Liver (tissue), 9 donors: Measurements from ENCODE around the gene WLS. TPM values are rescaled to one million over a fixed set of nuclear protein-coding genes. Genes with fewer than 3 reads are reported as not detected.

Experiments
- DNase-seq: peaks from one replicate; pipeline ENCODE4 v3.0.0-alpha.2; 2017; ENCODE audit warnings: low spot score
- H3K27ac ChIP-seq, 2 donors: one replicate each; pipeline ENCODE4 v1.7.0; 2013; ENCODE audit warnings: inconsistent platforms in 2 of 2, low read length in 2 of 2, control low read depth in 1 of 2, low read depth in 1 of 2, mild to moderate bottlenecking in 1 of 2
- H3K27me3 ChIP-seq, 4 donors: one replicate each; pipeline versions ENCODE4 v1.6.1 to v1.7.0; 2013; ENCODE audit warnings: low read length in 3 of 4, inconsistent platforms in 1 of 4, mild to moderate bottlenecking in 1 of 4, moderate library complexity in 1 of 4; ENCODE audit not compliant: control insufficient read depth in 4 of 4, insufficient read depth in 4 of 4
- H3K36me3 ChIP-seq, 4 donors: one replicate each; pipeline versions ENCODE4 v1.6.1 to v1.7.0; 2013; ENCODE audit warnings: low read length in 3 of 4, mild to moderate bottlenecking in 3 of 4, low read depth in 1 of 4, moderate library complexity in 1 of 4; ENCODE audit not compliant: control insufficient read depth in 4 of 4, insufficient read depth in 3 of 4
- H3K4me1 ChIP-seq, 4 donors: one replicate each; pipeline versions ENCODE4 v1.6.1 to v1.7.0; 2013; ENCODE audit warnings: low read length in 3 of 4, mild to moderate bottlenecking in 3 of 4, moderate library complexity in 1 of 4; ENCODE audit not compliant: control insufficient read depth in 4 of 4, insufficient read depth in 4 of 4
- H3K4me3 ChIP-seq, 3 donors: one replicate each; pipeline versions ENCODE4 v1.6.1 to v1.7.0; 2013; ENCODE audit warnings: low read length in 3 of 3, control low read depth in 1 of 3, low read depth in 1 of 3, mild to moderate bottlenecking in 1 of 3
- H3K9ac ChIP-seq, 2 donors: one replicate each; pipeline ENCODE4 v1.7.0; 2013; ENCODE audit warnings: low read length in 2 of 2, mild to moderate bottlenecking in 2 of 2, moderate library complexity in 2 of 2, control low read depth in 1 of 2, low read depth in 1 of 2
- H3K9me3 ChIP-seq, 4 donors: one replicate each; pipeline versions ENCODE4 v1.6.1 to v1.7.0; 2013; ENCODE audit warnings: low read length in 3 of 4; ENCODE audit not compliant: control insufficient read depth in 4 of 4
- EGR1 ChIP-seq, 2 donors: IDR thresholded peaks; 2 replicates each; pipeline ENCODE4 v1.6.1; 2016 to 2018; ENCODE audit warnings: antibody characterized with exemption in 2 of 2, low read depth in 2 of 2
- FOXA1 ChIP-seq: IDR thresholded peaks from 2 replicates; pipeline ENCODE4 v1.6.1; 2016; ENCODE audit warnings: antibody characterized with exemption
- FOXA2 ChIP-seq: IDR thresholded peaks from 2 replicates; pipeline ENCODE4 v1.6.1; 2016; ENCODE audit warnings: antibody characterized with exemption
- GABPA ChIP-seq, 2 donors: IDR thresholded peaks in 1 of 2; conservative IDR thresholded peaks in 1 of 2; 2 replicates each; pipeline ENCODE4 v1.6.1; 2016; ENCODE audit warnings: antibody characterized with exemption in 2 of 2, mild to moderate bottlenecking in 1 of 2, moderate library complexity in 1 of 2
- HNF4A ChIP-seq, 2 donors: conservative IDR thresholded peaks; 2 replicates each; pipeline ENCODE4 v1.6.1; 2016; ENCODE audit warnings: antibody characterized with exemption in 2 of 2, mild to moderate bottlenecking in 2 of 2
- HNF4G ChIP-seq: IDR thresholded peaks from 2 replicates; pipeline ENCODE4 v1.6.1; 2016; ENCODE audit warnings: antibody characterized with exemption
- JUND ChIP-seq, 2 donors: IDR thresholded peaks; 2 replicates each; pipeline ENCODE4 v1.6.1; 2016; ENCODE audit warnings: antibody characterized with exemption in 2 of 2
- NR2F2 ChIP-seq: IDR thresholded peaks from 2 replicates; pipeline ENCODE4 v1.6.1; 2016; ENCODE audit warnings: antibody characterized with exemption
- RAD21 ChIP-seq, 2 donors: IDR thresholded peaks; 2 replicates each; pipeline ENCODE4 v1.6.1; 2016; ENCODE audit warnings: antibody characterized with exemption in 2 of 2, mild to moderate bottlenecking in 2 of 2
- SP1 ChIP-seq: IDR thresholded peaks from 2 replicates; pipeline ENCODE4 v1.6.1; 2018; ENCODE audit warnings: antibody characterized with exemption, mild to moderate bottlenecking
- TAF1 ChIP-seq: conservative IDR thresholded peaks from 2 replicates; pipeline ENCODE4 v1.6.1; 2016; ENCODE audit warnings: antibody characterized with exemption, mild to moderate bottlenecking
- YY1 ChIP-seq: IDR thresholded peaks from 2 replicates; pipeline ENCODE4 v1.6.1; 2016; ENCODE audit warnings: antibody characterized with exemption, mild to moderate bottlenecking
- WGBS: extraction: QIAGEN DNeasy Blood & Tissue Kit; methylation state at CpG from one replicate; pipeline ENCODE4 v1.1.7; 2013; 5-methylcytosine and 5-hydroxymethylcytosine counted together
- polyA plus RNA-seq, 2 donors: library from polyadenylated mRNA; stranded (reverse) in 1 of 2; unstranded in 1 of 2; fragments of 200-250 nt in 1 of 2; fragments of >200 nt in 1 of 2; fragmentation: Nextera tagmentation in 1 of 2; extraction: Ambion mirVana in 1 of 2; gene quantifications; one replicate each; pipeline versions ENCODE4 v1.2.1 to v1.2.3, GENCODE V29; 2013 to 2015
- total RNA-seq, 2 donors: library from RNA; depleted of rRNA; stranded (reverse); fragments of >200 nt; gene quantifications; one replicate each; pipeline ENCODE4 v1.2.3, GENCODE V29; 2014
- TF ChIP-seq, protein P1 (sequence below): IDR thresholded peaks from 2 replicates; pipeline ENCODE4 v1.6.1; 2016; ENCODE audit warnings: antibody characterized with exemption
- TF ChIP-seq, protein P2 (sequence below): IDR thresholded peaks from 2 replicates; pipeline ENCODE4 v1.6.1; 2016; ENCODE audit warnings: antibody characterized with exemption
- TF ChIP-seq, protein P3 (sequence below): IDR thresholded peaks from 2 replicates; pipeline ENCODE4 v1.6.1; 2016; ENCODE audit warnings: antibody characterized with exemption
- TF ChIP-seq, protein P4 (sequence below): fragments of 150-350 bp; IDR thresholded peaks from 2 replicates; pipeline ENCODE4 v1.5.1; 2017; ENCODE audit warnings: improper control_type of control experiment, low read depth, low read length; ENCODE audit not compliant: missing input control
- donor health status: healthy.
- donor health status: healthy.
- donor health status: healthy.
- donor health status: healthy.
- donor health status: healthy.

The WLS gene
- total and polyA plus RNA-seq, 4 donors = 3.2 to 12.5 (median 7.7) TPM

DNA sequence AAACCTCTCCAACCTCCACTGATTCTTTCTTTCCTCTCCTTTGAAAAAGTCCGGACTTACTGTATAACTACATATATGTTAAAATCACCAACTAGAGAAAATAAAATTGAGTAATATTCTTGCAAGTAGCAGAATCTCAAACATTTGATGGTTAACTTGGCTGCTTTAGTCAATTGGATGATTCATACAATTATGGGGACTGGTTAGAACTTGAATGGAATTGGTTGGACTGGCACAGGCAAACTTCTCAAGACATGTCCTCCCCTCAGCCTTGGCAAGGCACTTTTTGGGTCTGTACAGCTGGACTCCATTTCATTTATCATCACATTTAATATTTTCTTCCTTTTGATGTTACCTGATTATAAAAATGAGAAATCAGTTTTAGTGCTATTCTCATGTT, 6.5 kb downstream of the WLS start:
- H3K27ac ChIP-seq = no peak overlapping the region
- H3K4me1 ChIP-seq = peaks cover 0 to 3% (median 1%) of the 10 kb centered on the region in 4 donors
- WGBS = 99% methylated on average over 1 of the region's 1 CpG
- TF ChIP-seq, protein P1, sequence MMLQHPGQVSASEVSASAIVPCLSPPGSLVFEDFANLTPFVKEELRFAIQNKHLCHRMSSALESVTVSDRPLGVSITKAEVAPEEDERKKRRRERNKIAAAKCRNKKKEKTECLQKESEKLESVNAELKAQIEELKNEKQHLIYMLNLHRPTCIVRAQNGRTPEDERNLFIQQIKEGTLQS = no peak
- TF ChIP-seq FOXA1 = no peak
- TF ChIP-seq, protein P2, sequence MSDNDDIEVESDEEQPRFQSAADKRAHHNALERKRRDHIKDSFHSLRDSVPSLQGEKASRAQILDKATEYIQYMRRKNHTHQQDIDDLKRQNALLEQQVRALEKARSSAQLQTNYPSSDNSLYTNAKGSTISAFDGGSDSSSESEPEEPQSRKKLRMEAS = no peak
- no peak for TF ChIP-seq JUND (IDR thresholded peaks at IDR 0.05)
- no peak for TF ChIP-seq RAD21 (IDR thresholded peaks at IDR 0.05)
- TF ChIP-seq GABPA (IDR thresholded peaks at IDR 0.05 in 1 of 2, conservative IDR thresholded peaks at IDR 0.05 in 1 of 2) = no peak
- TF ChIP-seq, protein P3, sequence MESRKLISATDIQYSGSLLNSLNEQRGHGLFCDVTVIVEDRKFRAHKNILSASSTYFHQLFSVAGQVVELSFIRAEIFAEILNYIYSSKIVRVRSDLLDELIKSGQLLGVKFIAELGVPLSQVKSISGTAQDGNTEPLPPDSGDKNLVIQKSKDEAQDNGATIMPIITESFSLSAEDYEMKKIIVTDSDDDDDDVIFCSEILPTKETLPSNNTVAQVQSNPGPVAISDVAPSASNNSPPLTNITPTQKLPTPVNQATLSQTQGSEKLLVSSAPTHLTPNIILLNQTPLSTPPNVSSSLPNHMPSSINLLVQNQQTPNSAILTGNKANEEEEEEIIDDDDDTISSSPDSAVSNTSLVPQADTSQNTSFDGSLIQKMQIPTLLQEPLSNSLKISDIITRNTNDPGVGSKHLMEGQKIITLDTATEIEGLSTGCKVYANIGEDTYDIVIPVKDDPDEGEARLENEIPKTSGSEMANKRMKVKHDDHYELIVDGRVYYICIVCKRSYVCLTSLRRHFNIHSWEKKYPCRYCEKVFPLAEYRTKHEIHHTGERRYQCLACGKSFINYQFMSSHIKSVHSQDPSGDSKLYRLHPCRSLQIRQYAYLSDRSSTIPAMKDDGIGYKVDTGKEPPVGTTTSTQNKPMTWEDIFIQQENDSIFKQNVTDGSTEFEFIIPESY = no peak
- TF ChIP-seq FOXA2 = no peak
- no peak for TF ChIP-seq HNF4A (conservative IDR thresholded peaks at IDR 0.05)
- no peak for TF ChIP-seq HNF4G
- no peak for TF ChIP-seq NR2F2
- no peak overlapping the region for H3K4me3 ChIP-seq
- H3K9ac ChIP-seq = no peak overlapping the region
- no peaks in the 10 kb centered on the region for H3K36me3 ChIP-seq
- H3K27me3 ChIP-seq = no peaks in the 10 kb centered on the region
- no peaks in the 10 kb centered on the region for H3K9me3 ChIP-seq
- no peak for DNase-seq

DNA sequence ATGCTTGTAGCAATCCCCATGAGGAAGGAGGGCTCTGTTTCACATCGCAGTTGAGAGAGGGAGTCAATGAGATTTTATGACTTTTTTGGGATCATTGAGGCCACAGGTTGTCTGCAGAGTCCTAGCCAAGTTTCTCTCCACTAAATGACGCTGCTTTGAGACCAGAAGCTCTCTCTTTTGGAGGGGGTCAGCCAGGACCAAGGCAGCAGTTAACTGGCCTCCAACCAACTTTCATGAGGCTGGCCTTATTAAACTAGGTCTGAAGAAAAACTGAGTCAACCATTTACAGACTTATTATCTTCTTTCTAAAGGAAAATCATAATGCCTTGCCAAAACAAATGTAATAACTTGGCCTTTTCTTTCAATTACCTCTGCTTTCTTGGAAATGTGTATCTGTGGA, 8.6 kb downstream of the WLS start:
- no peak for DNase-seq

More for the DNA sequence above, 8.6 kb downstream of the WLS start:
- no peaks in the 10 kb centered on the region for H3K27me3 ChIP-seq
- H3K9me3 ChIP-seq = no peaks in the 10 kb centered on the region
- H3K4me1 ChIP-seq = peaks cover 0 to 1% (median 0%) of the 10 kb centered on the region in 4 donors
- no peak overlapping the region for H3K4me3 ChIP-seq
- H3K36me3 ChIP-seq = no peaks in the 10 kb centered on the region
- WGBS = 76% methylated on average over 2 of the region's 2 CpGs
- no peak for TF ChIP-seq TAF1
- TF ChIP-seq, protein P3 = no peak
- TF ChIP-seq JUND (IDR thresholded peaks at IDR 0.05) = no peak
- TF ChIP-seq, protein P4, sequence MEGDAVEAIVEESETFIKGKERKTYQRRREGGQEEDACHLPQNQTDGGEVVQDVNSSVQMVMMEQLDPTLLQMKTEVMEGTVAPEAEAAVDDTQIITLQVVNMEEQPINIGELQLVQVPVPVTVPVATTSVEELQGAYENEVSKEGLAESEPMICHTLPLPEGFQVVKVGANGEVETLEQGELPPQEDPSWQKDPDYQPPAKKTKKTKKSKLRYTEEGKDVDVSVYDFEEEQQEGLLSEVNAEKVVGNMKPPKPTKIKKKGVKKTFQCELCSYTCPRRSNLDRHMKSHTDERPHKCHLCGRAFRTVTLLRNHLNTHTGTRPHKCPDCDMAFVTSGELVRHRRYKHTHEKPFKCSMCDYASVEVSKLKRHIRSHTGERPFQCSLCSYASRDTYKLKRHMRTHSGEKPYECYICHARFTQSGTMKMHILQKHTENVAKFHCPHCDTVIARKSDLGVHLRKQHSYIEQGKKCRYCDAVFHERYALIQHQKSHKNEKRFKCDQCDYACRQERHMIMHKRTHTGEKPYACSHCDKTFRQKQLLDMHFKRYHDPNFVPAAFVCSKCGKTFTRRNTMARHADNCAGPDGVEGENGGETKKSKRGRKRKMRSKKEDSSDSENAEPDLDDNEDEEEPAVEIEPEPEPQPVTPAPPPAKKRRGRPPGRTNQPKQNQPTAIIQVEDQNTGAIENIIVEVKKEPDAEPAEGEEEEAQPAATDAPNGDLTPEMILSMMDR = no peak
- TF ChIP-seq, protein P1 = no peak
- TF ChIP-seq GABPA (IDR thresholded peaks at IDR 0.05 in 1 of 2, conservative IDR thresholded peaks at IDR 0.05 in 1 of 2) = no peak
- TF ChIP-seq EGR1 (IDR thresholded peaks at IDR 0.05; ENCODE audit: low read depth in 2 of 2) = no peak
- TF ChIP-seq, protein P2 = no peak
- TF ChIP-seq HNF4A (conservative IDR thresholded peaks at IDR 0.05) = no peak
- TF ChIP-seq YY1 = no peak
- TF ChIP-seq RAD21 (IDR thresholded peaks at IDR 0.05) = no peak
- TF ChIP-seq SP1 = no peak
- H3K27ac ChIP-seq = no peak overlapping the region
- H3K9ac ChIP-seq = no peak overlapping the region
